CD14-positive monocyte (primary cell): Measurements from ENCODE around the gene MANSC4. TPM values are rescaled to one million over a fixed set of nuclear protein-coding genes. Genes with fewer than 3 reads are reported as not detected.

Experiments
- DNase-seq, 3 donors: peaks; one replicate each; pipeline ENCODE4 v3.0.0-alpha.2; 2011 to 2022
- H2AFZ ChIP-seq: 2 replicates; pipeline ENCODE4 v1.6.0; 2012; ENCODE audit warnings: mild to moderate bottlenecking, low read depth, low read length, inconsistent platforms; ENCODE audit not compliant: insufficient read depth, poor library complexity, severe bottlenecking
- H3K27ac ChIP-seq, 2 donors: 1 replicate in 1 of 2; 2 replicates in 1 of 2; pipeline ENCODE4 v1.5.1; 2012 to 2013; ENCODE audit warnings: low read length in 2 of 2, control low read depth in 1 of 2, inconsistent platforms in 1 of 2, low read depth in 1 of 2, mild to moderate bottlenecking in 1 of 2
- H3K27me3 ChIP-seq, 2 donors: one replicate each; pipeline versions ENCODE4 v1.6.0 to v1.6.1; 2011 to 2013; ENCODE audit warnings: low read length in 2 of 2; ENCODE audit not compliant: control insufficient read depth in 2 of 2, insufficient read depth in 2 of 2
- H3K36me3 ChIP-seq, 2 donors: replicated peaks in 1 of 2; 1 replicate in 1 of 2; 2 replicates in 1 of 2; pipeline versions ENCODE4 v1.5.1 to v1.6.1; 2012 to 2013; ENCODE audit warnings: low read length in 2 of 2, control low read depth in 1 of 2, inconsistent platforms in 1 of 2, mild to moderate bottlenecking in 1 of 2; ENCODE audit not compliant: insufficient read depth in 2 of 2, control insufficient read depth in 1 of 2
- H3K4me1 ChIP-seq, 2 donors: 1 replicate in 1 of 2; 2 replicates in 1 of 2; pipeline versions ENCODE4 v1.5.1 to v1.6.1; 2012 to 2013; ENCODE audit warnings: low read length in 2 of 2, control low read depth in 1 of 2, inconsistent platforms in 1 of 2, mild to moderate bottlenecking in 1 of 2, moderate library complexity in 1 of 2; ENCODE audit not compliant: insufficient read depth in 2 of 2, control insufficient read depth in 1 of 2
- H3K4me2 ChIP-seq: replicated peaks from 2 replicates; pipeline ENCODE3; 2012; ENCODE audit warnings: low read length, moderate library complexity, mild to moderate bottlenecking; ENCODE audit not compliant: poor library complexity, severe bottlenecking; ENCODE audit errors: extremely low read depth
- H3K4me3 ChIP-seq, 3 experiments: fragments of 200-600 bp in 1 of 3; sonication (generic) in 1 of 3; replicated peaks in 1 of 3; 1 replicate in 2 of 3; 2 replicates in 1 of 3; pipeline ENCODE4 v1.5.1; 2011 to 2013; ENCODE audit warnings: low read length in 3 of 3, mild to moderate bottlenecking in 3 of 3, control low read depth in 2 of 3, low read depth in 2 of 3, inconsistent platforms in 1 of 3, moderate library complexity in 1 of 3
- H3K79me2 ChIP-seq: 2 replicates; pipeline ENCODE4 v1.6.0; 2012; ENCODE audit warnings: mild to moderate bottlenecking, control low read depth, inconsistent platforms, low read length, moderate library complexity; ENCODE audit not compliant: insufficient read depth
- H3K9ac ChIP-seq: 2 replicates; pipeline ENCODE4 v1.6.0; 2017; ENCODE audit warnings: low read length, mild to moderate bottlenecking; ENCODE audit not compliant: insufficient read depth, poor library complexity, severe bottlenecking
- H3K9me3 ChIP-seq, 2 donors: replicated peaks in 1 of 2; 1 replicate in 1 of 2; 2 replicates in 1 of 2; pipeline versions ENCODE4 v1.5.1 to v1.6.1; 2012 to 2013; ENCODE audit warnings: low read length in 2 of 2, control low read depth in 1 of 2; ENCODE audit not compliant: control insufficient read depth in 1 of 2, insufficient read depth in 1 of 2
- H4K20me1 ChIP-seq: 2 replicates; pipeline ENCODE4 v1.6.0; 2012; ENCODE audit warnings: mild to moderate bottlenecking, low read length, control low read depth, moderate library complexity; ENCODE audit not compliant: insufficient read depth
- H3K27ac Mint-ChIP-seq, 7 donors: one replicate each; pipeline ENCODE4 v1.8.0; 2020; ENCODE audit warnings: mild to moderate bottlenecking in 7 of 7, mixed read lengths in 7 of 7, moderate library complexity in 6 of 7, inconsistent platforms in 2 of 7
- H3K27me3 Mint-ChIP-seq, 3 donors: one replicate each; pipeline ENCODE4 v1.8.0; 2021 to 2022; ENCODE audit warnings: low read depth in 3 of 3, mild to moderate bottlenecking in 3 of 3, mixed read lengths in 3 of 3, moderate library complexity in 3 of 3, inconsistent platforms in 1 of 3
- H3K36me3 Mint-ChIP-seq, 2 donors: one replicate each; pipeline ENCODE4 v1.8.0; 2020; ENCODE audit warnings: mixed read lengths in 2 of 2, inconsistent platforms in 1 of 2, mild to moderate bottlenecking in 1 of 2
- H3K4me1 Mint-ChIP-seq: one replicate; pipeline ENCODE4 v1.8.0; 2020; ENCODE audit warnings: mild to moderate bottlenecking, mixed read lengths
- H3K4me3 Mint-ChIP-seq, 2 donors: one replicate each; pipeline ENCODE4 v1.8.0; 2020; ENCODE audit warnings: mild to moderate bottlenecking in 2 of 2, mixed read lengths in 2 of 2, moderate library complexity in 1 of 2
- H3K9me3 Mint-ChIP-seq, 7 donors: one replicate each; pipeline ENCODE4 v1.8.0; 2020 to 2022; ENCODE audit warnings: mixed read lengths in 7 of 7, mild to moderate bottlenecking in 6 of 7, moderate library complexity in 6 of 7, inconsistent platforms in 2 of 7
- WGBS: methylation state at CpG from one replicate; pipeline ENCODE4 v1.1.5; 2013; ENCODE audit warnings: missing lambda C conversion rate; ENCODE audit not compliant: insufficient coverage; 5-methylcytosine and 5-hydroxymethylcytosine counted together
- intact Hi-C, 2 donors: fragments of 100-400 bp; cut with micrococcal nuclease; formaldehyde crosslinking; loops; one replicate each; pipeline versions ENCODE4 v1.15.0 to v1.15.1; 2023
- polyA plus RNA-seq, 3 donors: library from polyadenylated mRNA; depleted of rRNA in 1 of 3; unstranded in 2 of 3; stranded (reverse) in 1 of 3; fragments of 300-500 nt in 2 of 3; fragments of >200 nt in 1 of 3; fragmentation: Illumina TruSeq in 2 of 3; gene quantifications; 1 replicate in 2 of 3; 2 replicates in 1 of 3; pipeline ENCODE4 v1.2.3, GENCODE V29; 2012 to 2021
- TF ChIP-seq, protein P1 (sequence below): fragments of 200-600 bp; IDR thresholded peaks from one replicate; pipeline ENCODE4 v1.8.0; 2022; ENCODE audit warnings: antibody characterized with exemption, mild to moderate bottlenecking

MANSC4 gene
- polyA plus RNA-seq, 3 donors: not detected

DNA sequence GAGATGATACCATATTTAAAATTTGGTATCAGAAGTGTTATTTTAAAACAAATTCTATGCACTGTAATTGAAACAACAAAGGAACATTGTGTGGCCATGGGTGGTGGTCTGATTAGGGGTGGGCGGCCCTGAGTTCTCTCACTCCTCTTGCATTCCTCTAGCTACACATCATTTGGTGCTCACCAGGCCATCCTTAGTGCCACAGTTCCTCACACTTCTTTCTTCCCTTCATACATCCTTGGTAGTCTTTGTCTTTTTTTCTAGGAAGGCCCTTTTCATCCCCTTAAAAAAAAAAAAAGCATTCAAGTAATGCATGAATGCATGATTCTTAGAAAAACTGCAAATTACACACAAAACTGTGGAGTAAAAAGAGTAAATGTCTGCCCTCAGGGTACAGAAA, 2.4 kb upstream of the MANSC4 start:
- H3K4me3 ChIP-seq: no peak overlapping the region
- TF ChIP-seq, protein P1, sequence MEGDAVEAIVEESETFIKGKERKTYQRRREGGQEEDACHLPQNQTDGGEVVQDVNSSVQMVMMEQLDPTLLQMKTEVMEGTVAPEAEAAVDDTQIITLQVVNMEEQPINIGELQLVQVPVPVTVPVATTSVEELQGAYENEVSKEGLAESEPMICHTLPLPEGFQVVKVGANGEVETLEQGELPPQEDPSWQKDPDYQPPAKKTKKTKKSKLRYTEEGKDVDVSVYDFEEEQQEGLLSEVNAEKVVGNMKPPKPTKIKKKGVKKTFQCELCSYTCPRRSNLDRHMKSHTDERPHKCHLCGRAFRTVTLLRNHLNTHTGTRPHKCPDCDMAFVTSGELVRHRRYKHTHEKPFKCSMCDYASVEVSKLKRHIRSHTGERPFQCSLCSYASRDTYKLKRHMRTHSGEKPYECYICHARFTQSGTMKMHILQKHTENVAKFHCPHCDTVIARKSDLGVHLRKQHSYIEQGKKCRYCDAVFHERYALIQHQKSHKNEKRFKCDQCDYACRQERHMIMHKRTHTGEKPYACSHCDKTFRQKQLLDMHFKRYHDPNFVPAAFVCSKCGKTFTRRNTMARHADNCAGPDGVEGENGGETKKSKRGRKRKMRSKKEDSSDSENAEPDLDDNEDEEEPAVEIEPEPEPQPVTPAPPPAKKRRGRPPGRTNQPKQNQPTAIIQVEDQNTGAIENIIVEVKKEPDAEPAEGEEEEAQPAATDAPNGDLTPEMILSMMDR: no peak
- peaks cover 5 to 7% of the 10 kb centered on the region in 2 donors for H3K36me3 Mint-ChIP-seq
- H3K36me3 ChIP-seq: no peaks in the 10 kb centered on the region
- H3K27ac ChIP-seq: no peak overlapping the region
- WGBS: no CpG with 5 or more reads among the region's 1 CpG
- H3K79me2 ChIP-seq: peaks cover 42% of the 10 kb centered on the region
- no peak overlapping the region for H3K27ac Mint-ChIP-seq
- H3K27me3 Mint-ChIP-seq: peaks cover 3 to 4% (median 4%) of the 10 kb centered on the region in 3 donors
- no peak overlapping the region for H3K4me2 ChIP-seq
- no peaks in the 10 kb centered on the region for H4K20me1 ChIP-seq
- peak overlapping the region in 1 of 2 donors; percentile 20 for H3K4me3 Mint-ChIP-seq
- peaks cover 28% of the 10 kb centered on the region in 2 donors for H3K4me1 ChIP-seq
- H3K9me3 ChIP-seq: no peaks in the 10 kb centered on the region
- no peak overlapping the region for H3K9ac ChIP-seq
- peaks cover 44% of the 10 kb centered on the region for H3K4me1 Mint-ChIP-seq
- intact Hi-C loops: no loop called here
- H2AFZ ChIP-seq: no peak overlapping the region
- H3K9me3 Mint-ChIP-seq: peaks cover 0 to 2% (median 0%) of the 10 kb centered on the region in 7 donors
- DNase-seq: no peak
- no peaks in the 10 kb centered on the region for H3K27me3 ChIP-seq

DNA sequence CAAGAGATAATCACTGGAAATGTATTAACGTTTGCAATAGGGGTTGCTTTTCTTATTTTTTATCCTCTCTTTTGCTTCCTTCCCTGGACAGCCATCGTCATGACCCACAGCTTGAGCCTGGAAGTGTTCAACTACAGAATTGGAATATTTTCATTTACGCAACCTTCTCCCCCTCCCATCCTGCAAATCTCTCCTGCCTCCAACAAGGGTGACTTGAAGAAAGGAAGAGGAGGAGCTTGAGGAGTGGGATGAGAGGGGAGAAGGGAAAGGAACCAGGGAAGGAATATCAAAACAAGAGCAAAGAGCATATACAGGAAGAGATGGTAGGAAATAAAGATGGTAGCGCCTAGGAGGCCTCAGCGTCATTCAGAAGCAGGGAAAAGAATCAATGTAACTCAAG, 1.6 kb upstream of the MANSC4 start:
- WGBS: no CpG with 5 or more reads among the region's 5 CpGs
- no peak overlapping the region for H3K4me3 Mint-ChIP-seq
- Histone ChIP-seq H3K9me3 (no peaks in the 10 kb centered on the region), H2AFZ (no peak overlapping the region), H3K36me3 (no peaks in the 10 kb centered on the region), H4K20me1 (no peaks in the 10 kb centered on the region), H3K27me3 (no peaks in the 10 kb centered on the region), H3K4me3 (no peak overlapping the region), H3K79me2 (peaks cover 40% of the 10 kb centered on the region), H3K4me1 (peaks cover 28% of the 10 kb centered on the region in 2 donors), H3K27ac (no peak overlapping the region), H3K4me2 (no peak overlapping the region), H3K9ac (no peak overlapping the region)
- intact Hi-C loops: no loop called here
- TF ChIP-seq, protein P1: no peak
- H3K36me3 Mint-ChIP-seq: peaks cover 5 to 7% of the 10 kb centered on the region in 2 donors
- peaks cover 44% of the 10 kb centered on the region for H3K4me1 Mint-ChIP-seq
- no peak for DNase-seq
- H3K27ac Mint-ChIP-seq: peak overlapping the region in 1 of 7 donors; percentile 14
- peaks cover 3 to 4% (median 4%) of the 10 kb centered on the region in 3 donors for H3K27me3 Mint-ChIP-seq
- H3K9me3 Mint-ChIP-seq: peaks cover 0 to 2% (median 0%) of the 10 kb centered on the region in 7 donors
